Muscle of leg (tissue), 9 donors: Measurements from ENCODE around the gene TRMT11. TPM values are rescaled to one million over a fixed set of nuclear protein-coding genes. Genes with fewer than 3 reads are reported as not detected.

ENCODE experiments used
- polyA plus RNA-seq, 8 donors: library from polyadenylated mRNA; unstranded; fragments of 120-200 nt; gene quantifications; one replicate each; pipeline versions ENCODE4 v1.2.1 to v1.2.3, GENCODE V29; 2013; ENCODE audit warnings: inconsistent platforms in 1 of 8, low replicate concordance in 1 of 8; ENCODE audit not compliant: insufficient read length in 8 of 8, insufficient read depth in 1 of 8
- total RNA-seq: library from RNA; stranded (reverse); fragments of 120-200 nt; gene quantifications from one replicate; pipeline ENCODE4 v1.2.4, GENCODE V29; 2013

Gene TRMT11
- total and polyA plus RNA-seq, 9 donors, result 12.4 to 21.9 (median 15.4) TPM

Other genes starting within 250 kb of the TRMT11 start
- 6.1 TPM for gene HEY2, start 236.9 kb upstream of the TRMT11 start, total RNA-seq
- 10 to 100 TPM; 10.1 to 18.3 (median 14.0) TPM for gene HEY2, start 236.9 kb upstream of the TRMT11 start, polyA plus RNA-seq
- 5.9 TPM for gene NCOA7, start 195.6 kb upstream of the TRMT11 start, total RNA-seq
- gene NCOA7, start 195.6 kb upstream of the TRMT11 start, polyA plus RNA-seq, result 1 to 10 TPM; 5.5 to 9.1 (median 6.5) TPM
- gene HINT3, start 29.8 kb upstream of the TRMT11 start, total RNA-seq, result 23.1 TPM
- 10 to 100 TPM; 22.4 to 31.1 (median 27.7) TPM for gene HINT3, start 29.8 kb upstream of the TRMT11 start, polyA plus RNA-seq